K562 (cell line): Measurements from ENCODE around the gene PABPC3.

Experiments used
- FOXK2 ChIP-seq, 2 experiments: fragments of 450-650 bp; IDR thresholded peaks in 1 of 2; conservative IDR thresholded peaks in 1 of 2; 2 replicates each; pipeline ENCODE4 v1.6.1; 2016; ENCODE audit warnings: low read depth in 2 of 2, mild to moderate bottlenecking in 1 of 2
- MTA2 ChIP-seq: fragments of 450-650 bp; IDR thresholded peaks from 2 replicates; pipeline ENCODE4 v1.6.1; 2016; ENCODE audit warnings: low read depth

DNA sequence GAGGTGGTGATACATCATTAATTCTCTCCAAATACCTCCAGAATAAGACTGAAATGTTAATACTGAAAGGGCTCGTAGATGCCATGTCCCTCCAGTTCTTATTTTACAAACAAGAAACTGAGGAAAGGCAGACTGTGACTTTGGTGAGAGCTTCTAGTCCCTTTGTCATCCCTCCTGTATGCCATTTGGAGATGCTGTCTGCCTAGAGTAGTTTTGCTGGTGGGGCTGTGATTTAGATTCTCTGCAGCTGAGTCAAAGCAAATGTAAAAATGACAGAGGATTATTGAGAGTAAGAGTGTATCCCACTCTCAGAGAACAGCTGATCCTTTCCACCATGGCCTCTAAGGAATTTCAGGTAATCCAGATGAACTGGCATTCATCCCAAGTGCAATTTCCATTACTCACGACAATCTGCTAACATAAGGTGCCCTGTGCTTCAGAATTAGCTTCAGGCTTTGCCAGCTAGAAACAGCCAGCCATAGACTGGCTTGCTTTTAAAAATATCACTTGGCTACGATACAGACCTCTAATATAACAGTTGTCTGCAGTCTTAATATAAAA is 16.8 kb downstream of the PABPC3 start:
- TF ChIP-seq MTA2 = no peak
- no peak for TF ChIP-seq FOXK2 (conservative IDR thresholded peaks at IDR 0.05 in 1 of 2, IDR thresholded peaks at IDR 0.05 in 1 of 2; ENCODE audit: low read depth in 2 of 2)
